ENCODE data around the gene ZNF692.

ZNF692 gene, protein sequence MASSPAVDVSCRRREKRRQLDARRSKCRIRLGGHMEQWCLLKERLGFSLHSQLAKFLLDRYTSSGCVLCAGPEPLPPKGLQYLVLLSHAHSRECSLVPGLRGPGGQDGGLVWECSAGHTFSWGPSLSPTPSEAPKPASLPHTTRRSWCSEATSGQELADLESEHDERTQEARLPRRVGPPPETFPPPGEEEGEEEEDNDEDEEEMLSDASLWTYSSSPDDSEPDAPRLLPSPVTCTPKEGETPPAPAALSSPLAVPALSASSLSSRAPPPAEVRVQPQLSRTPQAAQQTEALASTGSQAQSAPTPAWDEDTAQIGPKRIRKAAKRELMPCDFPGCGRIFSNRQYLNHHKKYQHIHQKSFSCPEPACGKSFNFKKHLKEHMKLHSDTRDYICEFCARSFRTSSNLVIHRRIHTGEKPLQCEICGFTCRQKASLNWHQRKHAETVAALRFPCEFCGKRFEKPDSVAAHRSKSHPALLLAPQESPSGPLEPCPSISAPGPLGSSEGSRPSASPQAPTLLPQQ

DNA sequence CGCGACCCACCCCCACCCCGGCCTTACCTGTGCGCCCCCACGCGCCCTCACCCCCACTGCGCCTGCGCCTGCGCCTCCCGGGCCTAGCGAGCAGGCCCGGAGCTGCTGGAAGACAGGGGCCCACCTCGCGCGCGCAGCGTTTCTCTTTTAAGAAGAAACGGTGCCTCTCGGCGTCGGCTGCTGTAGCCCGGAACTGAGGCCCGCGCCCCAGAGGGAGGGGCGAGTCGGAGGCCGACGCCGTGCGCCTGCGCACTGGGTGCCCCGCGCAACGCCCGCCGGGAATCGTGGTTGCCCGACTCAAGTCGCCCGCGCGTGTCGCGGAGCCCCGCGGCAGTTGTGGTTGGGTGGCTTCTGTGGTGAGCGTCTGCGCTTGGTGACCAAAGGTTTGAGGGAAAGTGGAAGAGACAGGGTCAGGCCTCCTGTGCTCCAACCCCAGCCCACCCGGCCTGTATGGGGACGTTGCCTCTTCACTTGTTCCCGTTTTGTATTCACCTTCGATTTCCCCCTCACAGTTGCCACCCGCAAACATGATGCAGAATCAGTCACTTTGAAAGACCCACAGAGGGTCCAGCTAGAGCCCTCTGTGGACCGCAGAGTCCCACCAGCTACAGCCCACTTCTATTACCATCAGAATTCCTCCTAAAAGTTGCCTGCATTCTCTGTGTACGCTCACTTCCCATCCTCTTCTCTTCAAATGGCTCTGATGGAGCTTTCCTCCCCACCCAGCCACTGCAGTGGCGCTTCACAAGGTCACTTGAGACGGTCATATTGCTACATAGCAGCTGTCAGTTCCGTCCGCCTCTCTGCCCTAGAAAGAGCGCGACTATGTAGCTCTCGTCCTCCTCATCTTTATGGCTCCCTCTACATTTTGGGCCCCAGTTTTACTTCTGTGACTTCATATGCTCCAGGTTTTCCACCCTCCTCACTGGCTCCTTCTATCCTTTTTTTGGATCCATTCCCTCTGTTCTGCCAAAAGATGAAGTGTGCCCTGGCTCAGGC, at the start of gene ZNF692:
Gene ZNF692, minus strand, starts transcription at position 195 of the 999 bp plus-strand sequence. CDS start 776 bp downstream, outside the sequence.
- Histone ChIP-seq H3K27me3 (ENCODE audit: low read length) (no peaks in the 10 kb centered on the region), H3K4me2 (ENCODE audit: low read depth, low read length, poor library complexity, severe bottlenecking) (peak within 1 kb of the TSS; percentile 87)

DNA sequence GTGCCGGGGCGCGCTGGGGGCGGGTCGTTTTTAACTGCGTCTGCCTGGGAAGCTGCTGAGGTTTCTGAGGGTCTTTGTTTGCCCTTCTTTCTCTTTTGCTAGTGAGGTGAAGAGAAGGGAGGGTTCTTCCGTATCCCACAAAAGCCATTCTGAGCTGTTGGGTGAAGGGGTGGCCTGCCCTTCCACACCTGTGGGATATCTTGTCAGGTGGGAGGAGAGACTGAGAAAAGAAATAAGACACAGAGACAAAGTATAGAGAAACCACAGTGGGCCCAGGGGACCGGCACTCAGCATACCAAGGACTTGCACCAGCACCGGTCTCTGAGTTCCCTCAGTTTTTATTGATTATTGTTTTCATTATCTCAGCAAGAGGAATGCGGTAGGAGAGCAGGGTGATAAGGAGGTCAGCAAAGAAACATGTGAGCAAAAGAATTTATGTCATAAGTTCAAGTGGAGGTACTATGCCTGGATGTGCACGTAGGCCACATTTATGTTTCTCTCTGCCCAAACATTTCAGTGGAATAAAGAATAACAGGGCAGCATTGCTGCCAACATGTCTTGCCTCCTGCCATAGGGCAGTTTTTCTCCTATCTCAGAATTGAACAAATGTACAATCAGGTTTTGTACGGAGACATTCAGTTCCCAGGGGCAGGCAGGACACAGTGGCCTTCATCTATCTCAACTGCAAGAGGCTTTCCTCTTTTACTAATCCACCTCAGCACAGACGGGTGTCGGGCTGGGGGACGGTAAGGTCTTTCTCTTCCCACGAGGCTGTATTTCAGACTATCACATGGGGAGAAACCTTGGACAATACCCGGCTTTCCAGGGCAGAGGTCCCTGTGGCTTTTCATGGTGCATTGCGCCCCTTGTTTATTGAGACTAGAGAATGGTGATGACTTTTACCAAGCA, 48.1 kb upstream of the ZNF692 start:
- no peaks in the 10 kb centered on the region for H3K9me2 ChIP-seq (replicated peaks; ENCODE audit: insufficient read depth, low read length)
- peaks cover 13% of the 10 kb centered on the region for H3K79me2 ChIP-seq (ENCODE audit: insufficient read depth, low read length)
- peak overlapping the region; percentile 68 for H3K4me3 ChIP-seq (ENCODE audit: insufficient read depth, low read length, poor library complexity, severe bottlenecking)
- H2AFZ ChIP-seq (ENCODE audit: low read depth, low read length, severe bottlenecking), result peak overlapping the region; percentile 50
- TF ChIP-seq, protein P1, sequence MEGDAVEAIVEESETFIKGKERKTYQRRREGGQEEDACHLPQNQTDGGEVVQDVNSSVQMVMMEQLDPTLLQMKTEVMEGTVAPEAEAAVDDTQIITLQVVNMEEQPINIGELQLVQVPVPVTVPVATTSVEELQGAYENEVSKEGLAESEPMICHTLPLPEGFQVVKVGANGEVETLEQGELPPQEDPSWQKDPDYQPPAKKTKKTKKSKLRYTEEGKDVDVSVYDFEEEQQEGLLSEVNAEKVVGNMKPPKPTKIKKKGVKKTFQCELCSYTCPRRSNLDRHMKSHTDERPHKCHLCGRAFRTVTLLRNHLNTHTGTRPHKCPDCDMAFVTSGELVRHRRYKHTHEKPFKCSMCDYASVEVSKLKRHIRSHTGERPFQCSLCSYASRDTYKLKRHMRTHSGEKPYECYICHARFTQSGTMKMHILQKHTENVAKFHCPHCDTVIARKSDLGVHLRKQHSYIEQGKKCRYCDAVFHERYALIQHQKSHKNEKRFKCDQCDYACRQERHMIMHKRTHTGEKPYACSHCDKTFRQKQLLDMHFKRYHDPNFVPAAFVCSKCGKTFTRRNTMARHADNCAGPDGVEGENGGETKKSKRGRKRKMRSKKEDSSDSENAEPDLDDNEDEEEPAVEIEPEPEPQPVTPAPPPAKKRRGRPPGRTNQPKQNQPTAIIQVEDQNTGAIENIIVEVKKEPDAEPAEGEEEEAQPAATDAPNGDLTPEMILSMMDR (IDR thresholded peaks at IDR 0.05; ENCODE audit: insufficient read depth, low read length, poor library complexity, severe bottlenecking), result no peak
- no peak for TF ChIP-seq EZH2phosphoT487 (conservative IDR thresholded peaks at IDR 0.05; ENCODE audit: low read length)
- H3K27me3 ChIP-seq (ENCODE audit: low read length), result no peaks in the 10 kb centered on the region
- 0 out of 2 replicates have a peak overlapping the region, but pooled peaks have one; percentile 10 for H3K27ac ChIP-seq (ENCODE audit: low read depth, low read length)
- H3F3A ChIP-seq (ENCODE audit: insufficient read depth), result peaks cover 14% of the 10 kb centered on the region; the same call in 1 of the 2 replicates
- H3K36me3 ChIP-seq (ENCODE audit: low read length), result no peaks in the 10 kb centered on the region
- H4K20me1 ChIP-seq (ENCODE audit: low read depth, low read length), result no peaks in the 10 kb centered on the region
- no peaks in the 10 kb centered on the region for H3K9me3 ChIP-seq (ENCODE audit: insufficient read depth, low read length)
- peak overlapping the region; percentile 72 for H3K9ac ChIP-seq (ENCODE audit: low read length)
- H3K4me2 ChIP-seq (ENCODE audit: low read depth, low read length, poor library complexity, severe bottlenecking), result peak overlapping the region; percentile 79

More for the DNA sequence above, at the start of gene ZNF692:
- peak within 1 kb of the TSS; percentile 72 for H3K4me3 ChIP-seq (ENCODE audit: insufficient read depth, low read length, poor library complexity, severe bottlenecking)
- H3K9me2 ChIP-seq (replicated peaks; ENCODE audit: insufficient read depth, low read length), result no peaks in the 10 kb centered on the region
- no peaks in the 10 kb centered on the region for H3K36me3 ChIP-seq (ENCODE audit: low read length)
- H3K79me2 ChIP-seq (ENCODE audit: insufficient read depth, low read length), result peaks cover 9% of the 10 kb centered on the region; the same call in 1 of the 2 replicates
- peaks cover 9% of the 10 kb centered on the region; the same call in 1 of the 2 replicates for H3F3A ChIP-seq (ENCODE audit: insufficient read depth)
- no peak for TF ChIP-seq EZH2phosphoT487 (conservative IDR thresholded peaks at IDR 0.05; ENCODE audit: low read length)
- TF ChIP-seq, protein P1 (IDR thresholded peaks at IDR 0.05; ENCODE audit: insufficient read depth, low read length, poor library complexity, severe bottlenecking), result no peak
- H4K20me1 ChIP-seq (ENCODE audit: low read depth, low read length), result no peaks in the 10 kb centered on the region
- H3K9me3 ChIP-seq (ENCODE audit: insufficient read depth, low read length), result no peaks in the 10 kb centered on the region
- peak within 1 kb of the TSS; percentile 82 for H3K9ac ChIP-seq (ENCODE audit: low read length)
- H2AFZ ChIP-seq (ENCODE audit: low read depth, low read length, severe bottlenecking), result peak within 1 kb of the TSS; percentile 80
- peak within 1 kb of the TSS; percentile 63 for H3K27ac ChIP-seq (ENCODE audit: low read depth, low read length)

Data from SU-DHL-6 (cell line).